Mesothelial cell of epicardium (in vitro differentiated cells): ENCODE data around the gene RNF125. TPM values are rescaled to one million over a fixed set of nuclear protein-coding genes. Genes with fewer than 3 reads are reported as not detected.
"Not testable (repeated sequence)": the region's sequence is repeated elsewhere in the genome, so short reads cannot be mapped to it uniquely, and the experiment has no call there.

ENCODE experiments used
- DNase-seq, 2 experiments: peaks; one replicate each; pipeline ENCODE4 v3.0.0; 2021; ENCODE audit warnings: low spot score in 2 of 2; ENCODE audit not compliant: unreplicated experiment in 2 of 2
- H3K27ac Mint-ChIP-seq: 2 replicates; pipeline ENCODE4 v1.8.0; 2021; ENCODE audit warnings: mixed read lengths
- H3K27me3 Mint-ChIP-seq: 2 replicates; pipeline ENCODE4 v1.8.0; 2021; ENCODE audit warnings: low read depth, mixed read lengths
- H3K36me3 Mint-ChIP-seq: 2 replicates; pipeline ENCODE4 v1.8.0; 2021; ENCODE audit warnings: mixed read lengths
- H3K4me1 Mint-ChIP-seq: 2 replicates; pipeline ENCODE4 v1.8.0; 2021; ENCODE audit warnings: mixed read lengths
- H3K4me3 Mint-ChIP-seq: 2 replicates; pipeline ENCODE4 v1.8.0; 2021; ENCODE audit warnings: mild to moderate bottlenecking, moderate library complexity, mixed read lengths
- H3K9me3 Mint-ChIP-seq: 2 replicates; pipeline ENCODE4 v1.8.0; 2021; ENCODE audit warnings: mixed read lengths
- CTCF ChIP-seq: fragments of 200-600 bp; sonication (generic); IDR thresholded peaks from one replicate; pipeline ENCODE4 v1.5.0; 2021; ENCODE audit warnings: antibody characterized with exemption; ENCODE audit not compliant: unreplicated experiment
- total RNA-seq: library from RNA; stranded (reverse); gene quantifications from 3 replicates; pipeline ENCODE4 v1.2.1, GENCODE V29; 2021

Gene RNF125
- total RNA-seq, 1 donor from 2014 or later: 0.74 TPM

- Mint-ChIP-seq H3K36me3 (no peaks in the 10 kb centered on the region), H3K4me1 (peaks cover 9% of the 10 kb centered on the region), H3K27me3 (no peaks in the 10 kb centered on the region), H3K27ac (no peak overlapping the region), H3K4me3 (no peak overlapping the region), H3K9me3 (no peaks in the 10 kb centered on the region)
- TF ChIP-seq CTCF: no peak
- DNase-seq: no peak
Measured at GRCh38 chr18:31996007-31996406, 22.6 kb upstream of the RNF125 start.

- TF ChIP-seq CTCF: no peak
- no peaks in the 10 kb centered on the region for H3K36me3 Mint-ChIP-seq
- H3K27ac Mint-ChIP-seq: no peak overlapping the region
- peaks cover 2% of the 10 kb centered on the region for H3K27me3 Mint-ChIP-seq
- H3K4me3 Mint-ChIP-seq: no peak overlapping the region
- no peaks in the 10 kb centered on the region for H3K9me3 Mint-ChIP-seq
- no peak for DNase-seq
- no peaks in the 10 kb centered on the region for H3K4me1 Mint-ChIP-seq
Measured at GRCh38 chr18:31998880-31999412, 19.7 kb upstream of the RNF125 start.

- H3K36me3 Mint-ChIP-seq, H3K9me3 Mint-ChIP-seq, DNase-seq, H3K27me3 Mint-ChIP-seq, H3K4me3 Mint-ChIP-seq, H3K27ac Mint-ChIP-seq, H3K4me1 Mint-ChIP-seq: not testable (repeated sequence)
Measured at GRCh38 chr18:32001141-32001540, 17.5 kb upstream of the RNF125 start.

GRCh38 chr18:32003822-32004221 lies 14.8 kb upstream of the RNF125 start:
- not testable (repeated sequence) for H3K4me1 Mint-ChIP-seq, H3K9me3 Mint-ChIP-seq, H3K27ac Mint-ChIP-seq, H3K4me3 Mint-ChIP-seq, H3K36me3 Mint-ChIP-seq, DNase-seq, H3K27me3 Mint-ChIP-seq

GRCh38 chr18:32010124-32010721 lies 8.4 kb upstream of the RNF125 start:
- Mint-ChIP-seq H3K27me3 (peaks cover 4% of the 10 kb centered on the region), H3K4me3 (no peak overlapping the region), H3K9me3 (no peaks in the 10 kb centered on the region), H3K36me3 (no peaks in the 10 kb centered on the region), H3K27ac (no peak overlapping the region), H3K4me1 (no peaks in the 10 kb centered on the region)
- DNase-seq: no peak
- no peak for TF ChIP-seq CTCF

GRCh38 chr18:32011193-32011592 lies 7.4 kb upstream of the RNF125 start:
- Mint-ChIP-seq H3K4me3 (no peak overlapping the region), H3K4me1 (no peaks in the 10 kb centered on the region), H3K27ac (no peak overlapping the region), H3K27me3 (peaks cover 11% of the 10 kb centered on the region), H3K36me3 (no peaks in the 10 kb centered on the region), H3K9me3 (no peaks in the 10 kb centered on the region)
- no peak for DNase-seq
- TF ChIP-seq CTCF: no peak
